ENCODE data around the gene ADORA2A. TPM values are rescaled to one million over a fixed set of nuclear protein-coding genes. Genes with fewer than 3 reads are reported as not detected.

Gene ADORA2A
- total RNA-seq, 2 experiments from 2014 or later = 20.3 to 20.4 TPM

DNA sequence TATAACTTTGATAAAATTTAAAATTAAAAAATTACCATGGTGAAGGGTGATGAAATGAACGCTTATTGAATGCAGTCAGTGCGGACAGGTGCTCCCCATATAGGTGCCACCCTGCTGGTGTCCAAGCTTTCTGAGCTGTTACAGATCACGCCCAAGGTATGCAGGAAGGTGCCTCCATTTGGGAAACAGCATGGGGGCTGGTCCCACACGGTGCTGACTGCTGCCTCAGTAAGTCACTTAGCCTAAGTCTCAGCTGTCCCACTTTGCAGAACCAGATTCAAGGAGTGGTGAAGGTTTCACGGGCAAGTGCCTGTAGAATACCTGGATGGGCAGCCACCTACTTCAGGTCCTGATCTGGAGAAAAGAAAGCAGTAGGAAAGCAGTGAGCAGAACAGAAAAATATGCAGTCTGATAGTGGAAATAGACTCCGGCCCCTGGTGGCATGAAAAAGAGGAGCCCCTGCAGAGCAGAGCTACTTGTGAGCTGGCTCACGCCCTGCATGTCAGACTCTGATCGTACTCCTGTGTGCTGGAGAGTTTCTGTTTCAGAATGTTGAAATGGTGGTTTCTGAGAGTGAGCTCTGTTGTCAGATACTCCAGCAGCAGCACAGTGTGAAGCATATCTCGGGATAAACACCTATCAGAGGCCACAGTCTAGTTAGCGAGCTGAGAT lies 33.2 kb downstream of the ADORA2A start:
- Mint-ChIP-seq H3K4me3 (no peak overlapping the region), H3K4me1 (ENCODE audit: low read depth) (peaks cover 11% of the 10 kb centered on the region), H3K27me3 (ENCODE audit: low read depth) (no peaks in the 10 kb centered on the region), H3K36me3 (ENCODE audit: low read depth) (no peaks in the 10 kb centered on the region), H3K9me3 (ENCODE audit: insufficient read depth) (no peaks in the 10 kb centered on the region), H3K27ac (no peak overlapping the region)
- DNase-seq (no peak), ATAC-seq (no peak)
- ChIA-PET CTCF (interaction anchor here (0.8 to 1.9 kb wide), 5 partner anchors 23 to 65 kb away, joined by 3 to 6 read pairs (median 3); no protein-coding TSS in a partner anchor), POLR2A (interaction anchor here (1.1 kb wide), 1 partner anchor 26 kb away, joined by 3 read pairs; no protein-coding TSS in a partner anchor)

GRCh38 chr22:24463071-24463760 lies 35.8 kb downstream of the ADORA2A start:
- ATAC-seq (no peak), DNase-seq (no peak)
- no peak overlapping the region for H3K4me3 Mint-ChIP-seq
- no peak overlapping the region for H3K27ac Mint-ChIP-seq
- CTCF ChIA-PET = no interaction called here
- no peaks in the 10 kb centered on the region for H3K9me3 Mint-ChIP-seq (ENCODE audit: insufficient read depth)
- peaks cover 16% of the 10 kb centered on the region for H3K4me1 Mint-ChIP-seq (ENCODE audit: low read depth)
- no peaks in the 10 kb centered on the region for H3K36me3 Mint-ChIP-seq (ENCODE audit: low read depth)
- no peaks in the 10 kb centered on the region for H3K27me3 Mint-ChIP-seq (ENCODE audit: low read depth)
- POLR2A ChIA-PET = interaction anchor here (0.6 kb wide), 1 partner anchor 115 kb away, joined by 3 read pairs; no protein-coding TSS in a partner anchor

- Mint-ChIP-seq H3K27ac (no peak overlapping the region), H3K9me3 (ENCODE audit: insufficient read depth) (no peaks in the 10 kb centered on the region), H3K4me3 (no peak overlapping the region), H3K36me3 (ENCODE audit: low read depth) (no peaks in the 10 kb centered on the region), H3K4me1 (ENCODE audit: low read depth) (peaks cover 10% of the 10 kb centered on the region), H3K27me3 (ENCODE audit: low read depth) (no peaks in the 10 kb centered on the region)
- ATAC-seq (no peak), DNase-seq (no peak)
- POLR2A ChIA-PET = no interaction called here
- CTCF ChIA-PET = interaction anchor here (1.8 kb wide), 1 partner anchor 61 kb away, joined by 4 read pairs; no protein-coding TSS in a partner anchor
Observed at GRCh38 chr22:24465566-24465965, 38.2 kb downstream of the ADORA2A start.

GRCh38 chr22:24465975-24466374 lies 38.6 kb downstream of the ADORA2A start:
- Mint-ChIP-seq H3K36me3 (ENCODE audit: low read depth) (no peaks in the 10 kb centered on the region), H3K27ac (no peak overlapping the region), H3K4me3 (no peak overlapping the region)

DNA sequence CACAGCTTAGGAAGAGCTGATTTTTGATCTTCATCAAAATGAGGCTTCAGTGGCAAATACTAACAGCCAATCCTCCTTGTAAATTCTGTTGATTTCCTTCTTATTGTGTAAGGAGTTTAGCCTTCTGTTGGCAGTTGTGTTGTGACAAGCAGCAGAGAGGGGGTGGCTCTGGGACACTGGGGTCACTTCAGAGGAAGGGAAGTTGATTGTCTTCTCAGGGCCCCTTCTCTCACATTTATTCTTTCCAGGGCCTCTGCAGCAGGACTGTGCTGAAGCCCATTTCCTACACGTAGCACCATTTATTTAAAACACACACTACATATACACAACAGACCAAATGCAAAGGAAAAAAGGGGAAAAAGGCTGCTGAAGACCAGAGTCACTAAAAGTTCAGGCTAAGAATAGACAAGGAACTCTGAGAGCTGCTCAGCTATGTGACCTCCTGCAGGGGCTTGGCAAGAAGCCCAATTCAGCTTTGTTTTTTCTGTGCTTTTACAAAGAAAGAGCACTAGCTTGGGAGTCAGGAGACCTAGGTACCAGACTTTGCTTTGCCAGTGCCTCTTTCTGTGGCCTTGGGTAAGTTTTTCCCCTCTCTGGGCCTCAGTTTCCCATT lies 39.4 kb downstream of the ADORA2A start:
- ChIA-PET POLR2A (no interaction called here), CTCF (interaction anchor here (1.8 kb wide), 1 partner anchor 60 kb away, joined by 4 read pairs; no protein-coding TSS in a partner anchor)
- no peaks in the 10 kb centered on the region for H3K36me3 Mint-ChIP-seq (ENCODE audit: low read depth)
- H3K9me3 Mint-ChIP-seq (ENCODE audit: insufficient read depth) = no peaks in the 10 kb centered on the region
- H3K27ac Mint-ChIP-seq = no peak overlapping the region
- H3K4me3 Mint-ChIP-seq = no peak overlapping the region
- H3K27me3 Mint-ChIP-seq (ENCODE audit: low read depth) = no peaks in the 10 kb centered on the region
- ATAC-seq (no peak), DNase-seq (no peak)
- peaks cover 6% of the 10 kb centered on the region for H3K4me1 Mint-ChIP-seq (ENCODE audit: low read depth)

More at GRCh38 chr22:24465975-24466374, 38.6 kb downstream of the ADORA2A start:
- no peak for DNase-seq
- Mint-ChIP-seq H3K4me1 (ENCODE audit: low read depth) (peaks cover 6% of the 10 kb centered on the region), H3K9me3 (ENCODE audit: insufficient read depth) (no peaks in the 10 kb centered on the region), H3K27me3 (ENCODE audit: low read depth) (no peaks in the 10 kb centered on the region)
- CTCF ChIA-PET = interaction anchor here (1.8 kb wide), 1 partner anchor 61 kb away, joined by 4 read pairs; no protein-coding TSS in a partner anchor
- POLR2A ChIA-PET = no interaction called here
- no peak for ATAC-seq

DNA sequence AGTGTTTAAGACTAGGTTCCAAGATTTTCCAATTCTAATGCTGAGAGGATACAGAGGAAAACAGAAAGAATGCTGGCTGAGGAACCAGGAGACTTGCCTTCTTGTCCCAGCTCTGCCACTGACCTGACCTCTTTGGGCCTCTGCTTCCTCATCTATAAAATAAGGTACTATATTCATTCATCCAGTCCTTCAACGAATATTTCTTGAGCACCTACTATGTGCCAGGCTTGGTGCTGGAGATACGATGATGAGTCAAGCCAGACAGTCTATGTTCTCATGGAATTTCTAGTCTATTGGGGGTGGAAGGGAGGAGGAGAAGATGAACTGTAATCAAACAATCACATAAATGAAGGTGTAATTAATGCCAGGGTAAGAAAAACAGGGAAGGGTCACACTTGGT lies 39.9 kb downstream of the ADORA2A start:
- H3K9me3 Mint-ChIP-seq (ENCODE audit: insufficient read depth) = no peaks in the 10 kb centered on the region
- POLR2A ChIA-PET = no interaction called here
- ATAC-seq = no peak

GRCh38 chr22:24471570-24471969 lies 44.2 kb downstream of the ADORA2A start:
- Mint-ChIP-seq H3K9me3 (ENCODE audit: insufficient read depth) (no peaks in the 10 kb centered on the region), H3K27ac (no peak overlapping the region), H3K27me3 (ENCODE audit: low read depth) (no peaks in the 10 kb centered on the region), H3K4me3 (no peak overlapping the region), H3K4me1 (ENCODE audit: low read depth) (no peaks in the 10 kb centered on the region), H3K36me3 (ENCODE audit: low read depth) (no peaks in the 10 kb centered on the region)
- CTCF ChIA-PET = no interaction called here
- POLR2A ChIA-PET = no interaction called here
- DNase-seq (no peak), ATAC-seq (no peak)

More for the DNA sequence above, 39.9 kb downstream of the ADORA2A start:
- Mint-ChIP-seq H3K27me3 (ENCODE audit: low read depth) (no peaks in the 10 kb centered on the region), H3K4me1 (ENCODE audit: low read depth) (peaks cover 6% of the 10 kb centered on the region), H3K36me3 (ENCODE audit: low read depth) (no peaks in the 10 kb centered on the region), H3K27ac (no peak overlapping the region), H3K4me3 (no peak overlapping the region)
- no peak for DNase-seq
- CTCF ChIA-PET = no interaction called here

- no peaks in the 10 kb centered on the region for H3K27me3 Mint-ChIP-seq (ENCODE audit: low read depth)
- no peak for ATAC-seq
- no peak overlapping the region for H3K4me3 Mint-ChIP-seq
Observed at GRCh38 chr22:24473284-24473683, 45.9 kb downstream of the ADORA2A start.

GRCh38 chr22:24474221-24474620 lies 46.8 kb downstream of the ADORA2A start:
- H3K4me1 Mint-ChIP-seq (ENCODE audit: low read depth) = no peaks in the 10 kb centered on the region
- DNase-seq = no peak
- CTCF ChIA-PET = interaction anchor here (1.3 kb wide), 1 partner anchor 29 kb away, joined by 4 read pairs; no protein-coding TSS in a partner anchor
- POLR2A ChIA-PET = interaction anchor here (1.8 kb wide), 1 partner anchor 12 kb away, joined by 4 read pairs; no protein-coding TSS in a partner anchor
- H3K4me3 Mint-ChIP-seq = no peak overlapping the region
- ATAC-seq = no peak
- no peaks in the 10 kb centered on the region for H3K36me3 Mint-ChIP-seq (ENCODE audit: low read depth)
- H3K27me3 Mint-ChIP-seq (ENCODE audit: low read depth) = no peaks in the 10 kb centered on the region
- H3K9me3 Mint-ChIP-seq (ENCODE audit: insufficient read depth) = no peaks in the 10 kb centered on the region
- no peak overlapping the region for H3K27ac Mint-ChIP-seq

More at GRCh38 chr22:24473284-24473683, 45.9 kb downstream of the ADORA2A start:
- Mint-ChIP-seq H3K27ac (no peak overlapping the region), H3K36me3 (ENCODE audit: low read depth) (no peaks in the 10 kb centered on the region), H3K4me1 (ENCODE audit: low read depth) (no peaks in the 10 kb centered on the region), H3K9me3 (ENCODE audit: insufficient read depth) (no peaks in the 10 kb centered on the region)
- DNase-seq = no peak
- POLR2A ChIA-PET = interaction anchor here (1.8 kb wide), 1 partner anchor 13 kb away, joined by 4 read pairs; no protein-coding TSS in a partner anchor
- CTCF ChIA-PET = interaction anchor here (1.0 kb wide), 1 partner anchor 27 kb away, joined by 3 read pairs; no protein-coding TSS in a partner anchor

GRCh38 chr22:24474649-24475255 lies 47.4 kb downstream of the ADORA2A start:
- H3K36me3 Mint-ChIP-seq (ENCODE audit: low read depth) = no peaks in the 10 kb centered on the region
- ChIA-PET POLR2A (interaction anchor here (1.8 kb wide), 1 partner anchor 11 kb away, joined by 4 read pairs; no protein-coding TSS in a partner anchor), CTCF (interaction anchor here (1.2 to 1.3 kb wide), 2 partner anchors 28 to 573 kb away, joined by 3 to 4 read pairs; no protein-coding TSS in a partner anchor)
- H3K9me3 Mint-ChIP-seq (ENCODE audit: insufficient read depth) = no peaks in the 10 kb centered on the region
- no peaks in the 10 kb centered on the region for H3K4me1 Mint-ChIP-seq (ENCODE audit: low read depth)
- DNase-seq (no peak), ATAC-seq (no peak)
- no peak overlapping the region for H3K27ac Mint-ChIP-seq
- H3K4me3 Mint-ChIP-seq = no peak overlapping the region
- H3K27me3 Mint-ChIP-seq (ENCODE audit: low read depth) = no peaks in the 10 kb centered on the region

DNA sequence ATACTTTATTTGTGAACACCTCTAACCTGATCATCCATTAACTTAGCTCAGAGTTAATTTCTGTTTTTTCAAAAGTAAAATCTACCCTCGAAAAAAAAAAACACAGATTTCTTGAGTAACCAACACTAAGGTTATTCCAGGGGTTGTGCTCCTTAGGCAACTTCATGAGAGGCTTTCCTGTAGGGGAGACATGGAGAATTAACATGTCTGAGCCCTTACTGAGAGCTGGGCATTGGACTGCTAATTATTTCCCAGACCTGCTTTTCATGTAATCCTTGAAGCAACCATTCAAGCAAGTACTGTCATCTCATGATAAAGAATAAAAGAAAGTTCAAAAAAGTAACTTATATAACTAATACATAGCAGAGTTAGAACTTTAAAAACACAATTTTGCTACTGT lies 54.2 kb downstream of the ADORA2A start:
- Mint-ChIP-seq H3K4me1 (ENCODE audit: low read depth) (peaks cover 6% of the 10 kb centered on the region), H3K4me3 (no peak overlapping the region), H3K27ac (no peak overlapping the region), H3K27me3 (ENCODE audit: low read depth) (peaks cover 5% of the 10 kb centered on the region), H3K9me3 (ENCODE audit: insufficient read depth) (no peaks in the 10 kb centered on the region), H3K36me3 (ENCODE audit: low read depth) (no peaks in the 10 kb centered on the region)
- ChIA-PET POLR2A (no interaction called here), CTCF (interaction anchor here (1.4 to 2.9 kb wide), 2 partner anchors 54 to 60 kb away, joined by 3 to 10 read pairs; partner anchors contain the start of gene ADORA2A)
- ATAC-seq (no peak), DNase-seq (no peak)
